ENCODE measurements around the gene DBNDD1. TPM values are rescaled to one million over a fixed set of nuclear protein-coding genes. Genes with fewer than 3 reads are reported as not detected.
"Not testable (repeated sequence)": the region's sequence is repeated elsewhere in the genome, so short reads cannot be mapped to it uniquely, and the experiment has no call there.

Gene DBNDD1
- total RNA-seq, 1 experiment from 2014 or later, result 24.6 TPM

GRCh38 chr16:89996178-89996489 lies 23.1 kb downstream of the DBNDD1 start:
- DNase-seq (ENCODE audit: low spot score), result no peak
- Histone ChIP-seq H3K36me3 (ENCODE audit: insufficient read depth, low read length, poor library complexity, severe bottlenecking) (peaks cover 34% of the 10 kb centered on the region), H3K4me3 (ENCODE audit: low read depth, low read length, poor library complexity, severe bottlenecking) (no peak overlapping the region), H3K27ac (ENCODE audit: low read depth, low read length, poor library complexity, severe bottlenecking) (peak overlapping the region; percentile 93), H3K27me3 (replicated peaks; ENCODE audit: insufficient read depth, low read depth, low read length, poor library complexity) (no peaks in the 10 kb centered on the region), H3K4me1 (ENCODE audit: insufficient read depth, low read length, poor library complexity, severe bottlenecking) (peaks cover 10% of the 10 kb centered on the region), H3K9me3 (ENCODE audit: low read depth, low read length, poor library complexity, severe bottlenecking) (peaks cover 10% of the 10 kb centered on the region)
- ChIA-PET CTCF (no interaction called here), POLR2A (ENCODE audit: low non-redundant PET) (no interaction called here)
- intact Hi-C loops (cut with micrococcal nuclease; ENCODE audit: unreplicated experiment), result no loop called here
- TF ChIP-seq CTCF (conservative IDR thresholded peaks at IDR 0.05; ENCODE audit: low read depth, low read length), result no peak
- no peak for TF ChIP-seq EZH2 (IDR thresholded peaks at IDR 0.05; ENCODE audit: borderline replicate concordance, low read depth, low read length, poor library complexity, severe bottlenecking)
- BruUV-seq (replicated peaks), result no TSS peak

- Histone ChIP-seq H3K27ac (ENCODE audit: low read depth, low read length, poor library complexity, severe bottlenecking) (peak overlapping the region; percentile 93), H3K36me3 (ENCODE audit: insufficient read depth, low read length, poor library complexity, severe bottlenecking) (peaks cover 36% of the 10 kb centered on the region)
- CTCF ChIA-PET; H3K4me1 ChIP-seq (ENCODE audit: insufficient read depth, low read length, poor library complexity, severe bottlenecking); POLR2A ChIA-PET (ENCODE audit: low non-redundant PET); H3K4me3 ChIP-seq (ENCODE audit: low read depth, low read length, poor library complexity, severe bottlenecking); H3K27me3 ChIP-seq (replicated peaks; ENCODE audit: insufficient read depth, low read depth, low read length, poor library complexity); H3K9me3 ChIP-seq (ENCODE audit: low read depth, low read length, poor library complexity, severe bottlenecking); intact Hi-C loops (cut with micrococcal nuclease; ENCODE audit: unreplicated experiment); BruUV-seq (replicated peaks): not testable (repeated sequence)
- peak; percentile 75 for DNase-seq (ENCODE audit: low spot score)
These were observed 23.6 kb downstream of the DBNDD1 start for GRCh38 chr16:89995475-89996177.

- H3K4me3 ChIP-seq (ENCODE audit: low read depth, low read length, poor library complexity, severe bottlenecking); CTCF ChIA-PET; H3K4me1 ChIP-seq (ENCODE audit: insufficient read depth, low read length, poor library complexity, severe bottlenecking); H3K9me3 ChIP-seq (ENCODE audit: low read depth, low read length, poor library complexity, severe bottlenecking); BruUV-seq (replicated peaks); H3K27me3 ChIP-seq (replicated peaks; ENCODE audit: insufficient read depth, low read depth, low read length, poor library complexity); intact Hi-C loops (cut with micrococcal nuclease; ENCODE audit: unreplicated experiment); POLR2A ChIA-PET (ENCODE audit: low non-redundant PET): not testable (repeated sequence)
- Histone ChIP-seq H3K27ac (ENCODE audit: low read depth, low read length, poor library complexity, severe bottlenecking) (peak overlapping the region; percentile 93), H3K36me3 (ENCODE audit: insufficient read depth, low read length, poor library complexity, severe bottlenecking) (peaks cover 36% of the 10 kb centered on the region)
- DNase-seq (ENCODE audit: low spot score), result peak; percentile 82
These were observed 24.4 kb downstream of the DBNDD1 start for GRCh38 chr16:89994721-89995474.

GRCh38 chr16:89994389-89994720 lies 24.9 kb downstream of the DBNDD1 start:
- no peak overlapping the region for H3K4me3 ChIP-seq (ENCODE audit: low read depth, low read length, poor library complexity, severe bottlenecking)
- peak overlapping the region; percentile 93 for H3K27ac ChIP-seq (ENCODE audit: low read depth, low read length, poor library complexity, severe bottlenecking)
- H3K9me3 ChIP-seq (ENCODE audit: low read depth, low read length, poor library complexity, severe bottlenecking), result peaks cover 10% of the 10 kb centered on the region
- H3K27me3 ChIP-seq (replicated peaks; ENCODE audit: insufficient read depth, low read depth, low read length, poor library complexity), result no peaks in the 10 kb centered on the region
- no peak for DNase-seq (ENCODE audit: low spot score)
- ChIA-PET POLR2A (ENCODE audit: low non-redundant PET) (no interaction called here), CTCF (no interaction called here)
- peaks cover 37% of the 10 kb centered on the region for H3K36me3 ChIP-seq (ENCODE audit: insufficient read depth, low read length, poor library complexity, severe bottlenecking)
- peaks cover 10% of the 10 kb centered on the region for H3K4me1 ChIP-seq (ENCODE audit: insufficient read depth, low read length, poor library complexity, severe bottlenecking)
- BruUV-seq (replicated peaks), result no TSS peak
- TF ChIP-seq CTCF (conservative IDR thresholded peaks at IDR 0.05; ENCODE audit: low read depth, low read length) (no peak), EZH2 (IDR thresholded peaks at IDR 0.05; ENCODE audit: borderline replicate concordance, low read depth, low read length, poor library complexity, severe bottlenecking) (no peak)
- intact Hi-C loops (cut with micrococcal nuclease; ENCODE audit: unreplicated experiment), result no loop called here
